Measurements from ENCODE around the gene PHF13. TPM values are rescaled to one million over a fixed set of nuclear protein-coding genes. Genes with fewer than 3 reads are reported as not detected.

The PHF13 gene
- total RNA-seq, 3 donors from 2014 or later (not counting 1 experiment from before 2014, with no cell fraction given) = 7.3 to 14.2 (median 10.9) TPM

DNA sequence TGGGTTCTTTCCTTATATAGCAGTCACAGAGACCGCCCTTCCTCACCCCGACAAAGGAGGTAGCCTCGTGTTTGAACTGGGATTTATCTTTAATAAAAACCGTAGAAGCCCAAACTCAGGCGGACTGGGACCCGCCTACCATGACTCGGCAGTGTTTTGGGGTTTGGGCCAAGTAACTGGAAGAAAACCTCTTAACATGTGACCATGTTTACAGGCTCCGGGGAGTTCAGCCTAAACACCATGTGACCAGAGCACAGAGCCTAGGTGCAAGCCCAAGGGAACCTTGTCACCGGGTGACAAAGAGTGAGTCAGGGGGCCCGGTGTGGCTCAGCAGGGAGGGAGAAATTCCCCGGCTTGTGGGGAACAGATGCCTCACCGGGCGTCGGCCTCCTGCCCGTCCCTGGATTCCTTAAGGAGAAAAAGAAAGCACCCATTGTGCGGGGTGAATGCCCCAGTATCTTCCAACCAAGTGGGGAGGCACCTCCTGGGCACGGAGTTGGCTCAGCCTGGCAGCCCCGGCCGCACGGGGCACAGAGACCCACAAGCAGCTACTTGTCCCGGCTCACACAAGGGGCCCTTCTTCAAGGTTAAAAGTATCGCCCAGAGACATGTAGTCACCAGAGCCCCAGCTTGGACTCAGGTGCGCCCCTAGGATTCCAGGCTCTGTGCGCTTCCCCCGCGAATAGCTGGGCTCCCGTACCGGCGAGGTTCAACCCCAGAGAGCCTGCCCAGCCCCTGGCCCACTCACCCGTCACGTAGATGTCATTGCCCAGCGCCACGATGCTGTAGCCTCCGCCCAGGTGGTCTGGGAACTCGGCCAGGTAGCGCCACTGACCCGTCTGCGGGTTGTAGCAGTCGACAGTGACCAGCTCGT, 12.2 kb upstream of the PHF13 start:
- WGBS (ENCODE audit: insufficient coverage) = under 1% methylated on average over 40 of the region's 40 CpGs
- no peaks in the 10 kb centered on the region for H3K36me3 Mint-ChIP-seq

GRCh38 chr1:6601923-6602668, 11.4 kb upstream of the PHF13 start:
- H3K27me3 Mint-ChIP-seq (ENCODE audit: low read depth in 2 of 2) = no peaks in the 10 kb centered on the region
- no peaks in the 10 kb centered on the region for H3K9me3 Mint-ChIP-seq
- intact Hi-C loops (cut with micrococcal nuclease) = loop anchor here (1.0 to 5.0 kb wide), 3 partner anchors 23 to 575 kb away; partner anchors contain the start of genes CAMTA1 and ZBTB48
- peak overlapping the region; percentile 98 for H3K4me3 Mint-ChIP-seq
- Histone ChIP-seq H3K27ac (ENCODE audit: low read length) (peak overlapping the region; percentile 65), H3K4me1 (ENCODE audit: control insufficient read depth, insufficient read depth, low read length) (peaks cover 48% of the 10 kb centered on the region), H3K9me3 (ENCODE audit: control insufficient read depth, insufficient read depth, low read length) (no peaks in the 10 kb centered on the region), H3K27me3 (ENCODE audit: control insufficient read depth, insufficient read depth, low read length) (no peaks in the 10 kb centered on the region), H3K36me3 (ENCODE audit: control insufficient read depth, insufficient read depth, low read length) (peaks cover 11% of the 10 kb centered on the region), H3K4me3 (ENCODE audit: low read length) (peak overlapping the region; percentile 82)
- H3K27ac Mint-ChIP-seq = peak overlapping the region; percentile 93 to 99
- TF ChIP-seq, protein P1, sequence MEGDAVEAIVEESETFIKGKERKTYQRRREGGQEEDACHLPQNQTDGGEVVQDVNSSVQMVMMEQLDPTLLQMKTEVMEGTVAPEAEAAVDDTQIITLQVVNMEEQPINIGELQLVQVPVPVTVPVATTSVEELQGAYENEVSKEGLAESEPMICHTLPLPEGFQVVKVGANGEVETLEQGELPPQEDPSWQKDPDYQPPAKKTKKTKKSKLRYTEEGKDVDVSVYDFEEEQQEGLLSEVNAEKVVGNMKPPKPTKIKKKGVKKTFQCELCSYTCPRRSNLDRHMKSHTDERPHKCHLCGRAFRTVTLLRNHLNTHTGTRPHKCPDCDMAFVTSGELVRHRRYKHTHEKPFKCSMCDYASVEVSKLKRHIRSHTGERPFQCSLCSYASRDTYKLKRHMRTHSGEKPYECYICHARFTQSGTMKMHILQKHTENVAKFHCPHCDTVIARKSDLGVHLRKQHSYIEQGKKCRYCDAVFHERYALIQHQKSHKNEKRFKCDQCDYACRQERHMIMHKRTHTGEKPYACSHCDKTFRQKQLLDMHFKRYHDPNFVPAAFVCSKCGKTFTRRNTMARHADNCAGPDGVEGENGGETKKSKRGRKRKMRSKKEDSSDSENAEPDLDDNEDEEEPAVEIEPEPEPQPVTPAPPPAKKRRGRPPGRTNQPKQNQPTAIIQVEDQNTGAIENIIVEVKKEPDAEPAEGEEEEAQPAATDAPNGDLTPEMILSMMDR (IDR thresholded peaks at IDR 0.05) = no peak
- WGBS (ENCODE audit: insufficient coverage) = under 1% methylated on average over 103 of the region's 103 CpGs
- no peaks in the 10 kb centered on the region for H3K36me3 Mint-ChIP-seq
- DNase-seq (peak; percentile 39 to 61), ATAC-seq (peak; percentile 27 to 46 (median 45))
- peaks cover 42% of the 10 kb centered on the region in 2 donors for H3K4me1 Mint-ChIP-seq

More for the DNA sequence above, 12.2 kb upstream of the PHF13 start:
- H3K27me3 Mint-ChIP-seq (ENCODE audit: low read depth in 2 of 2) = no peaks in the 10 kb centered on the region
- Histone ChIP-seq H3K27me3 (ENCODE audit: control insufficient read depth, insufficient read depth, low read length) (no peaks in the 10 kb centered on the region), H3K36me3 (ENCODE audit: control insufficient read depth, insufficient read depth, low read length) (peaks cover 17% of the 10 kb centered on the region), H3K27ac (ENCODE audit: low read length) (peak overlapping the region; percentile 65), H3K4me1 (ENCODE audit: control insufficient read depth, insufficient read depth, low read length) (peaks cover 54% of the 10 kb centered on the region), H3K9me3 (ENCODE audit: control insufficient read depth, insufficient read depth, low read length) (no peaks in the 10 kb centered on the region), H3K4me3 (ENCODE audit: low read length) (peak overlapping the region; percentile 82)
- peaks cover 42 to 45% of the 10 kb centered on the region in 2 donors for H3K4me1 Mint-ChIP-seq
- TF ChIP-seq, protein P1 (IDR thresholded peaks at IDR 0.05) = no peak
- H3K4me3 Mint-ChIP-seq = peak overlapping the region; percentile 98
- peak overlapping the region; percentile 93 to 99 for H3K27ac Mint-ChIP-seq
- H3K9me3 Mint-ChIP-seq = no peaks in the 10 kb centered on the region
- DNase-seq (peak; percentile 71 to 85), ATAC-seq (peak; percentile 42 to 53 (median 48))
- intact Hi-C loops (cut with micrococcal nuclease) = loop anchor here (1.0 to 5.0 kb wide), 3 partner anchors 22 to 574 kb away; partner anchors contain the start of genes CAMTA1 and ZBTB48

DNA sequence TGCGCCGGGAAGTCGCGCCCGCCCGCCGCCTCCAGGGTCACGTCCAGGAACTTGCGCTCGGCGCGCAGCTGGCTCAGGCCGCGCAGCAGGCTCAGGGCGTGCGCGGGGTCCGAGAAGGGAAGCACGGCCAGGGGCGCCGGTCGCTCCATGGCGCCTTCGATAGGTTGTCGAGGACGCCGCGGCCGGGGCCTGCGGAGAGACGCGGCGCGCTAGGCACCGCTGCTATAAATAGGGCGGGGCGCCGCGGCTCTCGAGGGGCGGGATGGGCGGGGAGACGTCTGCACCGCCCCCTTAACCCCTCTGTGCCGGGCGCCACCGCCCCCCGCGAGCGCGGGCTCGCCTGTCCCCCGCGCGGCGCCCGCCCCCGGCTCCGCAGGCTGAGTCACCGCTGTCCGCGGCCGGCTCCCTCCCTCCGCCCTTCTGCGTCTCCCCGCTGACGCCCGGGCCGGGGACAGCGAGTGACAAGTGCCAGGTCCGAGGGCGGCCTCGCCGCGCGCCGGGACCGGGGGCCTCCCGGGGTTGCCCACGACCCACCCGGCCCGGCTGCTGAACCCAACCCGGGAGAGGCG, 10.8 kb upstream of the PHF13 start, which contains the start of gene KLHL21:
KLHL21 (minus strand) TSS at position 201 of the 569 bp plus-strand sequence; CDS start at position 149, 52 bp downstream.
- H3K36me3 ChIP-seq (ENCODE audit: control insufficient read depth, insufficient read depth, low read length) = peaks cover 6% of the 10 kb centered on the region
- peak within 1 kb of the TSS; percentile 96 for H3K27ac ChIP-seq (ENCODE audit: low read length)
- no peaks in the 10 kb centered on the region for H3K9me3 ChIP-seq (ENCODE audit: control insufficient read depth, insufficient read depth, low read length)
- Mint-ChIP-seq H3K36me3 (no peaks in the 10 kb centered on the region), H3K27ac (peak within 1 kb of the TSS; percentile 93 to 99), H3K4me3 (peak within 1 kb of the TSS; percentile 98), H3K9me3 (no peaks in the 10 kb centered on the region), H3K4me1 (peaks cover 42% of the 10 kb centered on the region in 2 donors), H3K27me3 (ENCODE audit: low read depth in 2 of 2) (no peaks in the 10 kb centered on the region)
- peaks cover 44% of the 10 kb centered on the region for H3K4me1 ChIP-seq (ENCODE audit: control insufficient read depth, insufficient read depth, low read length)
- intact Hi-C loops (cut with micrococcal nuclease) = loop anchor here (1.0 to 5.0 kb wide), 3 partner anchors 11 to 575 kb away; partner anchors contain the start of genes CAMTA1 and PHF13
- peak within 1 kb of the TSS; percentile 82 for H3K4me3 ChIP-seq (ENCODE audit: low read length)
- no peaks in the 10 kb centered on the region for H3K27me3 ChIP-seq (ENCODE audit: control insufficient read depth, insufficient read depth, low read length)
- under 1% methylated on average over 84 of the region's 84 CpGs for WGBS (ENCODE audit: insufficient coverage)
- ATAC-seq (peak; percentile 65 to 87 (median 73)), DNase-seq (peak; percentile 90 to 92)
- TF ChIP-seq, protein P1 (IDR thresholded peaks at IDR 0.05) = no peak
